HUES64 (cell line): ENCODE data around the gene TMPO.
"Not testable (repeated sequence)": the region's sequence is repeated elsewhere in the genome, so short reads cannot be mapped to it uniquely, and the experiment has no call there.

Experiments
- H3K27ac ChIP-seq: 2 replicates; pipeline ENCODE4 v1.7.0; 2013; ENCODE audit warnings: low read depth, low read length, inconsistent platforms
- H3K27me3 ChIP-seq: 2 replicates; pipeline ENCODE4 v1.6.1; 2013; ENCODE audit warnings: mild to moderate bottlenecking, low read length; ENCODE audit not compliant: insufficient read depth
- H3K36me3 ChIP-seq: 2 replicates; pipeline ENCODE4 v1.6.1; 2013; ENCODE audit warnings: mild to moderate bottlenecking, low read length; ENCODE audit not compliant: insufficient read depth
- H3K4me1 ChIP-seq: 2 replicates; pipeline ENCODE4 v1.6.1; 2013; ENCODE audit warnings: mild to moderate bottlenecking, low read length, moderate library complexity; ENCODE audit not compliant: insufficient read depth
- H3K4me3 ChIP-seq: 2 replicates; pipeline ENCODE4 v1.5.1; 2013; ENCODE audit warnings: mild to moderate bottlenecking, low read length, moderate library complexity
- H3K9ac ChIP-seq: 2 replicates; pipeline ENCODE4 v1.6.1; 2013; ENCODE audit warnings: mild to moderate bottlenecking, low read depth, low read length
- H3K9me3 ChIP-seq: 2 replicates; pipeline ENCODE4 v1.6.1; 2013; ENCODE audit warnings: low read depth, low read length; ENCODE audit not compliant: insufficient read depth
- WGBS: fragments of 150-250, 120-280 bp; methylation state at CpG from one replicate; pipeline ENCODE4 v1.1.7; 2013; ENCODE audit warnings: missing lambda C conversion rate; 5-methylcytosine and 5-hydroxymethylcytosine counted together

The TMPO gene

GRCh38 chr12:98485792-98486340 is 29.5 kb upstream of the TMPO start:
- no peak overlapping the region for H3K27ac ChIP-seq
- no peaks in the 10 kb centered on the region for H3K27me3 ChIP-seq
- H3K36me3 ChIP-seq: no peaks in the 10 kb centered on the region
- peaks cover 19% of the 10 kb centered on the region for H3K4me1 ChIP-seq
- H3K9ac ChIP-seq: no peak overlapping the region
- 94% methylated on average over 5 of the region's 6 CpGs for WGBS
- H3K4me3 ChIP-seq: no peak overlapping the region
- no peaks in the 10 kb centered on the region for H3K9me3 ChIP-seq

GRCh38 chr12:98488416-98488815 is 27.0 kb upstream of the TMPO start:
- 89% methylated on average over 9 of the region's 9 CpGs for WGBS
- H3K27ac ChIP-seq, H3K9me3 ChIP-seq, H3K36me3 ChIP-seq, H3K4me3 ChIP-seq, H3K9ac ChIP-seq, H3K27me3 ChIP-seq: not testable (repeated sequence)
- peaks cover 35% of the 10 kb centered on the region for H3K4me1 ChIP-seq

GRCh38 chr12:98489176-98489575 is 26.2 kb upstream of the TMPO start:
- WGBS: 84% methylated on average over 3 of the region's 3 CpGs
- H3K4me1 ChIP-seq: peaks cover 32% of the 10 kb centered on the region

GRCh38 chr12:98490501-98491453 is 24.6 kb upstream of the TMPO start:
- Histone ChIP-seq H3K36me3 (no peaks in the 10 kb centered on the region), H3K27me3 (no peaks in the 10 kb centered on the region), H3K27ac (peak overlapping the region; percentile 75), H3K4me1 (peaks cover 32% of the 10 kb centered on the region), H3K9ac (peak overlapping the region; percentile 57), H3K4me3 (peak overlapping the region; percentile 18), H3K9me3 (no peaks in the 10 kb centered on the region)
- 19% methylated on average over 13 of the region's 14 CpGs for WGBS

More at GRCh38 chr12:98489176-98489575, 26.2 kb upstream of the TMPO start:
- Histone ChIP-seq H3K9ac (no peak overlapping the region), H3K27ac (no peak overlapping the region), H3K27me3 (no peaks in the 10 kb centered on the region), H3K9me3 (no peaks in the 10 kb centered on the region), H3K36me3 (no peaks in the 10 kb centered on the region), H3K4me3 (no peak overlapping the region)

GRCh38 chr12:98492580-98493140 is 22.7 kb upstream of the TMPO start:
- Histone ChIP-seq H3K27me3 (no peaks in the 10 kb centered on the region), H3K36me3 (no peaks in the 10 kb centered on the region), H3K9me3 (no peaks in the 10 kb centered on the region), H3K4me1 (peaks cover 32% of the 10 kb centered on the region), H3K27ac (peak overlapping the region; percentile 29; the same call in 1 of the 2 replicates), H3K4me3 (no peak overlapping the region), H3K9ac (no peak overlapping the region)
- 48% methylated on average over 4 of the region's 4 CpGs for WGBS

GRCh38 chr12:98501266-98501629 is 14.1 kb upstream of the TMPO start:
- H3K27ac ChIP-seq, H3K4me3 ChIP-seq, H3K36me3 ChIP-seq, H3K27me3 ChIP-seq, H3K9me3 ChIP-seq, H3K4me1 ChIP-seq, H3K9ac ChIP-seq: not testable (repeated sequence)
- WGBS: 96% methylated on average over 15 of the region's 15 CpGs

- H3K9me3 ChIP-seq: no peaks in the 10 kb centered on the region
- H3K27me3 ChIP-seq: no peaks in the 10 kb centered on the region
- H3K27ac ChIP-seq: peak overlapping the region; percentile 96
- H3K36me3 ChIP-seq: no peaks in the 10 kb centered on the region
- H3K4me3 ChIP-seq: peak overlapping the region; percentile 72
- WGBS: under 1% methylated on average over 16 of the region's 16 CpGs
- H3K9ac ChIP-seq: peak overlapping the region; percentile 85
- 0 out of 2 replicates have a peak, but pooled peaks cover 3% of the 10 kb centered on the region for H3K4me1 ChIP-seq
Measured at GRCh38 chr12:98503342-98503591, 12.1 kb upstream of the TMPO start.

GRCh38 chr12:98503592-98504367 is 11.6 kb upstream of the TMPO start:
- WGBS: 1% methylated on average over 43 of the region's 43 CpGs

GRCh38 chr12:98504368-98504617 is 11.1 kb upstream of the TMPO start:
- H3K27ac ChIP-seq: peak overlapping the region; percentile 96; the same call in 1 of the 2 replicates
- H3K4me3 ChIP-seq: peak overlapping the region; percentile 72
- H3K27me3 ChIP-seq: no peaks in the 10 kb centered on the region
- no peaks in the 10 kb centered on the region for H3K36me3 ChIP-seq
- WGBS: 27% methylated on average over 3 of the region's 3 CpGs
- H3K9ac ChIP-seq: peak overlapping the region; percentile 85; the same call in 1 of the 2 replicates
- peaks cover 8% of the 10 kb centered on the region; the same call in 1 of the 2 replicates for H3K4me1 ChIP-seq
- no peaks in the 10 kb centered on the region for H3K9me3 ChIP-seq

More at GRCh38 chr12:98503592-98504367, 11.6 kb upstream of the TMPO start:
- Histone ChIP-seq H3K4me1 (peaks cover 4% of the 10 kb centered on the region; the same call in 1 of the 2 replicates), H3K27me3 (no peaks in the 10 kb centered on the region), H3K9me3 (no peaks in the 10 kb centered on the region), H3K27ac (peak overlapping the region; percentile 96), H3K4me3 (peak overlapping the region; percentile 72), H3K9ac (peak overlapping the region; percentile 85), H3K36me3 (no peaks in the 10 kb centered on the region)

- Histone ChIP-seq H3K9ac (0 out of 2 replicates have a peak overlapping the region, but pooled peaks have one; percentile 3), H3K4me3 (no peak overlapping the region; the same call in 1 of the 2 replicates), H3K9me3 (no peaks in the 10 kb centered on the region), H3K27ac (peak overlapping the region; percentile 69), H3K4me1 (peaks cover 20% of the 10 kb centered on the region), H3K36me3 (no peaks in the 10 kb centered on the region), H3K27me3 (no peaks in the 10 kb centered on the region)
- 30% methylated on average over 2 of the region's 2 CpGs for WGBS
Measured at GRCh38 chr12:98509063-98509462, 6.3 kb upstream of the TMPO start.

- H3K27me3 ChIP-seq, H3K27ac ChIP-seq, H3K36me3 ChIP-seq, H3K9me3 ChIP-seq, H3K9ac ChIP-seq, H3K4me3 ChIP-seq: not testable (repeated sequence)
- WGBS: 91% methylated on average over 5 of the region's 5 CpGs
- peaks cover 21% of the 10 kb centered on the region for H3K4me1 ChIP-seq
Measured at GRCh38 chr12:98511806-98512205, 3.6 kb upstream of the TMPO start.
